ENCODE data around the gene SLK.

GRCh38 chr10:103967448-103968071, 620 bp downstream of the SLK start:
- no peak for TF ChIP-seq CTCF (conservative IDR thresholded peaks at IDR 0.05; ENCODE audit: low read length)
- TF ChIP-seq EZH2phosphoT487 (IDR thresholded peaks at IDR 0.05; ENCODE audit: borderline replicate concordance, low read depth, low read length) = no peak
